NCI-H1436 treated with DMSO at 0.1 percent for 48 hours (cell line): ENCODE data around the gene RAB28.

Experiments
- DNase-seq: peaks from one replicate; lab custom pipeline; 2025; lab: John Stamatoyannopoulos, UW

The RAB28 gene

DNA sequence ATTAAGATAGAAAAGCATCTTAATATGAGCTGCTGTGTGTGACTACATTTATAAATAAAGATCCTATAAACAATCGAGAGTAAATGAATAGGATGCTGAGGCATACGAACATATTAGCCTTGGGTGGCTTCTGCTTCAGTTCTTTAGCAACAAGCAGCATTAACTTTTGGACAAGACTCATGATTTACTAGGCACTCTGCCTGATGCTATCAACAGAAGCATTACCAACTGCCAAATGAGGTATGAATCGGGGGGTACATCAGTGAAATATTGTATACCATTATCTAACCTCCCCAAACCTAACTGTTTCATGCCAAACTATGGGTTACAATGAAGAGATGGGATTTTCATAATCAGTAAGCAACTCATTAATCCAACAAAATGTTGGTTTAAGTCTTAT, 113.1 kb downstream of the RAB28 start:
- DNase-seq, result no peak

- no peak for DNase-seq
Observed at GRCh38 chr4:13368217-13368616, 115.9 kb downstream of the RAB28 start.

- DNase-seq, result no peak
Observed at GRCh38 chr4:13367691-13368090, 116.4 kb downstream of the RAB28 start.

DNA sequence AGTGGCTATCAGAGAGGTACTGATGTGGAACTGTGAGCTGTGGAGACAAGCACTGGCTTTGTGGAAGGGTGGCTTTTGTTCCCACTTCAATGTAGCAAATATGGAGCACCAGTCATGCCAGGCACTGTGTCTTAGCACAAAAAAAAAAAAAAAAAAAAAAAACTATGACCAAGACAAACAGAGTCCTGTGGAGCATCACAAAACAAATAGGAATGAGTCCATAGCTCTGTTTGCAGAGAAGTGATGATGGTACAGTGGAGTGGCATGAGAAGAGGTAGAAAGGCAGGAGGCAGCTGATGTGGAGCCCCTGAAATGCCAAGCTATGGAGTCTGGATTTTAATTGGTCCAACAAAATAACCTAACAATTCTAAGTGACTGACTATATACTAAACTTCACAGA, 116.9 kb downstream of the RAB28 start:
- no peak for DNase-seq

GRCh38 chr4:13365195-13365594, 118.9 kb downstream of the RAB28 start:
- DNase-seq, result no peak

DNA sequence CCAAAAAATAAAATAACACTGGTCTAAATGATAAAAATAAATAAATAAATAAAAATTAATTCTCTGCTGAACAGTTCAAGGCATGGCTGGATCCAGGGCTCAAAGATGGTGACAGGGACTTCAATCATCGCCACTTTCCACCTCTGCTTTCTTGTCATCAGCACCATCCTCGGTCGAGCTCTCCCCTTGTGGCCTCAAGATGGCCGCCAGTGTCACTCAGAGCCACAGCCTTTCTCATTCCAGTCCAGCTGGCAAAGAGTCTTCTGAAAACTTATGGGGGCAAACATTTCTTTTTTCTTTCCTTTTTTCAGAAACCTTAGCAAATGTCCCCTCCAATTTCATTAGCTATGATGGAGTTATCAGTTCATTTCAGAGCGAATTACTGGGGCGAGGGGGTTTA, 119.5 kb downstream of the RAB28 start:
- no peak for DNase-seq

DNA sequence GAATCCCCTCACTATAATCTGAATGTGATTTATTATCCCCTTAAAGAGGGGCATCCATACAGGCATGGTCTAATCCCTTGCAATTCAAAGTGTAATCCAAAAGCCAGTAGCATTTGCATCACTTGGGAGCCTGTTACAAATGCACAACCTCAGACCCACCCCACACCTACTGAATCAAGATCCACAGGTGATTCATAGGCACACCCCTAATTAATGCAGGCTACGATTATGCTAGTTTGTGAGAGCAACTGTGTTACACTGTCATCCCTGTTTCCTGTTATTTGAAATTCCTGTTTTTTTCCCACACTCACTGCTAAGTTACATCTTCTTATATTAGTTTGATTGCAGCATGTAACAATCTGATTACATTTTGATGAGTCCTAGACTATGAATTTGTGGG, 120.0 kb downstream of the RAB28 start:
- no peak for DNase-seq

- DNase-seq, result no peak
Observed at GRCh38 chr4:13359809-13360208, 124.3 kb downstream of the RAB28 start.

DNA sequence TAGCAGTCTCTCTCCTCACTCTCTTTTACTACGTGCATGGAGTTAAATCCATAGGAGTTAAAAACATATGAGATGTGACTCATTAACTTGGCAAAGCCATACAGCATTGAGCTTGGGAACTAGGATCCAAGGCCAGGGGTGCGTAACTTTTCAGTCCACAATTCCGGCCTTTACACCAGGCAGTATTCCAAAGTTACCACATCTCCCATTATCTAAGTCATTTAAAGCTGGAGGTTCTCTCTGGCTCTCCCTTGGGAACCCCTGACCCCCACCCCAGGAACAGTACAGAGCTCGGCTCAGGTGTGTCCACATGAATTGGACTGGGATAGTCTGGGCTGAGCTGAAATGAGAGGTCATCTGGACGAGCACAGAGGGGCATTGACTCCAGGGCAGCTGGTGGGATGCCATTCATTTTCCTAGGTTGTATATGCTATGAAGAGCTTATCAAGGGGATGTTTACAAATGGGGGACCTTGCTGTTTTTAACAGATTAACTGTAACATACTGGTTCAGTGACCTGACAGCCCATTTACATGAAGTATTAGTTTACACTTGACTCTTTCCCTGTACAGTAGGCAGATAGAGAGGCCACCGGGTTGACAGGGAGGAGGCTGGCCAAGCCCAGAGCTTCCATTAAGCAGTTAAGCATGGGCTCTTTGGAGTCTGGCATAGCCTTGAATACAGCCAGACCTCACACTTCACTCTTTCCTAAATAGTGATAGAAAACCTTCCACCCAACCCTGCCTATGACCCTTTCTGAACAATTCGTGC, 128.8 kb downstream of the RAB28 start:
- no peak for DNase-seq

GRCh38 chr4:13349096-13349495, 135.0 kb downstream of the RAB28 start:
- no peak for DNase-seq

- DNase-seq, result no peak
Observed at GRCh38 chr4:13348216-13348615, 135.9 kb downstream of the RAB28 start.

DNA sequence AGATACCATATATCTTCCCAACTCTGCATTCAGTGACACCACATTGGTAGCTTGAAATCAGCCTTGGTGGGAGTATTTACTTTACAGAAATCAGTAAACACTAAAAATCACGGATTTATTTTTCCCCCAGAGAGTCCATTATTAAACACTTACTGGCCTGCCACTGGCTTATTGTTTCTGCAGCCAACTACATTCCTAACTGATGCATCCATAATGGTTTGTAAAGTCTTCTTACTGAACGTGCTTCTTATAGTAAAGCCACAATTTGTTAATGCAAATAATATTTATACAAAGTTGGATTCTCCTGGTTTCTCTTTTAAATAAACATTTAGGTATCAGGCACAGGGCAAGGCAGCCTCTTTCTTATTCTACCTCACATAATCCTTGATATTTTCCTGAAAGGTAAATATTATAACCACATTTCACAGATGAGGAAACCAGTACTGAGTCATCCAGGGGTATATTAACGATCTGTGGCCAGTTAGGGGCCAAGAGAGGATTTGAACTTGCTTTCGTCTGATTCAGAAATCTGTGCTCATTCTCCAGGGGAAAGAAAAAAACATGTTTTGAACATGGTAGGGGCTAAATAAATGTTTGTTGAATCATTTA, 136.5 kb downstream of the RAB28 start:
- DNase-seq, result no peak

GRCh38 chr4:13344216-13344615, 139.9 kb downstream of the RAB28 start:
- no peak for DNase-seq

DNA sequence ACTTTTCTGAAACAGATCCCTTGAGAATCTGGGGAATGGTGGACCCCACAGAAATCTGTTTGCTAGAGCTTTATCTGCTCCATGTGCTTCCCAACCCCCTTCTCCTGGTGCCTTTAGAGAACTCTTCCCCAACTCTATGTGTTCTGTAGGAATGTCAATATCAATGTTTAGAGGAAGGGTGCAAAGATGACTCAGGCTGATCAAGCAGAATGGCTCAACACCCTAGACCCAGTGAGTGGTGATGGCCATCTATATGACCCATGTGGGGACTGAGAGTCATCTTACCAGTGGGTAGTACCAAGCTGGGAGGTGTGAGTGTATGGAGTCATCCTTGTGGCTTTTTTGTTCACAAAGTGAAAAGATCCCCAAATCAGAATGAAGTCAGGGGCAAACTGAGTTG, 143.5 kb downstream of the RAB28 start:
- no peak for DNase-seq

GRCh38 chr4:13331827-13332226, 152.3 kb downstream of the RAB28 start:
- DNase-seq, result no peak

GRCh38 chr4:13329963-13330362, 154.2 kb downstream of the RAB28 start:
- no peak for DNase-seq

- DNase-seq, result no peak
Observed at GRCh38 chr4:13329340-13329850, 154.7 kb downstream of the RAB28 start.

GRCh38 chr4:13328591-13328990, 155.5 kb downstream of the RAB28 start:
- DNase-seq, result no peak

GRCh38 chr4:13327991-13328390, 156.1 kb downstream of the RAB28 start:
- DNase-seq, result no peak

DNA sequence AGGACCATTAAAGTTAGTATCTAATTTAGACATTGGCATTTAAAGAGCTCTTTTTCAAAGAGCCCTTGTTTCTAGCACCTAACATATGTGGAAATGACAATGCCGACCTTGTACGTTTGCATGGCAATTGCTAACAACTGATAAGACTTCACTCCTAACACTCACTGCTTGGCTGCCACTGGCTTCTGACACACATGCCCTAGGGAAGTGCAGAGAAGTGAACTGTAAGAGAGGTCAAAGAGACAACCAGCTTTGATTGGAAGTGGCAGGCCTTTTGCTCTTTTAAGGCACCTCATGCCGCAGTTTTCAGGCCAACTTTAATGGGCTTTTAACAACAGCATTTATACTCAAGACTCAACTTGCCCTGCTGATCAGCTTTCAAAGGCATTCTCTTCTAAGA, 158.4 kb downstream of the RAB28 start:
- no peak for DNase-seq

- DNase-seq, result no peak
Observed at GRCh38 chr4:13323921-13324320, 160.2 kb downstream of the RAB28 start.

DNA sequence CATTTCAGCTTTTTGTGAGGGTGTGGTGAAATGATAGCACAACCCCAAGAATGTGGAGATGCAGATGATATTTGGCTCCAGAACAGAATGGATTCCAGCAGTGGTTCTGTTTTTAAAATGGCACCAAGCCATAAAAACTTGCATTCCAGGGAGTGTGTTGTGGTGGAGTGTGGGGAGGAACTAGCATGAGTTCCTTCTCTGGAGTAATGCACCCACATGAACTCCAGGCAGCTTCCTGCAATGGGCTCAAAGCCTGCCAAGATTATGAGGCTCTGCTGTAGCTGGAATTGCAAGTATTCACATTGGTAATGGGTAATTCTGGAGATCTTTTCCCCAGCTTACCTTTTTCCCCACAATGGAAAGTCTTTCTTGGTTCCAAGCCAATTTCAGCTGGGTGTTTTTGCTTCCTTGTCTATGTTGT, 161.4 kb downstream of the RAB28 start:
- DNase-seq, result no peak
